ENCODE measurements around the gene CHAD. TPM values are rescaled to one million over a fixed set of nuclear protein-coding genes. Genes with fewer than 3 reads are reported as not detected.

The CHAD gene
- total and polyA plus RNA-seq, 2 of the 4 experiments (the other 2 are of a cell fraction), result 0.03 TPM; not detected in 1

- H3K36me3 ChIP-seq (ENCODE audit: control insufficient read depth, insufficient read depth, low read length), result no peaks in the 10 kb centered on the region
- BruUV-seq (replicated peaks), result no TSS peak
- ChIA-PET CTCF (interaction anchor here (0.6 kb wide), 1 partner anchor 18 kb away, joined by 4 read pairs; no protein-coding TSS in a partner anchor), POLR2A (ENCODE audit: unreplicated experiment) (no interaction called here)
- peaks cover 5% of the 10 kb centered on the region; the same call in 1 of the 2 replicates for H3K9me1 ChIP-seq (ENCODE audit: insufficient read depth, low read length)
- H2AK5ac ChIP-seq (ENCODE audit: low read depth, low read length), result no peak overlapping the region
- no peak overlapping the region for H3K23ac ChIP-seq (ENCODE audit: low read depth, low read length)
- no peaks in the 10 kb centered on the region for H3K79me1 ChIP-seq (ENCODE audit: low read depth in 1 of 2, low read length in 2 of 2)
- in situ Hi-C loops (cut with MboI; ENCODE audit: low sequenced_read_pairs), result no loop called here
- WGBS, 2 experiments (ENCODE audit: extremely low coverage in 2 of 2, insufficient read length in 1 of 2), result no CpG with 5 or more reads among the region's 2 CpGs
- H2BK20ac ChIP-seq (ENCODE audit: low read depth, low read length), result no peak overlapping the region
- no peak overlapping the region for H3K27ac ChIP-seq (ENCODE audit: insufficient read depth, low read length)
- intact Hi-C loops (cut with micrococcal nuclease), result no loop called here
- no peak overlapping the region for H3K4me3 ChIP-seq (ENCODE audit: insufficient read depth, low read depth, low read length)
- no peaks in the 10 kb centered on the region for H3K9me3 ChIP-seq (ENCODE audit: control insufficient read depth, insufficient read depth, low read length)
- no peak overlapping the region for H3K18ac ChIP-seq (ENCODE audit: low read depth, low read length)
- H2BK120ac ChIP-seq (ENCODE audit: low read depth, low read length), result no peak overlapping the region
- H4K5ac ChIP-seq (ENCODE audit: low read depth, low read length), result no peak overlapping the region
- H3K9ac ChIP-seq (ENCODE audit: low read depth, low read length), result no peak overlapping the region
- H2AK9ac ChIP-seq (replicated peaks; ENCODE audit: low read depth, low read length, poor library complexity), result no peak overlapping the region
- ATAC-seq (ENCODE audit: low read depth) (no peak), DNase-seq (no peak)
- no peak overlapping the region for H2BK15ac ChIP-seq (ENCODE audit: low read depth, low read length)
- no peaks in the 10 kb centered on the region; the same call in 1 of the 2 replicates for H3K27me3 ChIP-seq (ENCODE audit: control insufficient read depth, insufficient read depth, low read length)
- H3K4me2 ChIP-seq (ENCODE audit: low read depth, low read length), result no peak overlapping the region
- H3K4ac ChIP-seq (ENCODE audit: low read depth, low read length), result no peak overlapping the region
- TF ChIP-seq POLR2A (IDR thresholded peaks at IDR 0.05; ENCODE audit: low read depth, low read length) (no peak), MXI1 (IDR thresholded peaks at IDR 0.05; ENCODE audit: borderline replicate concordance, low read depth, low read length) (no peak), RAD21 (IDR thresholded peaks at IDR 0.05; ENCODE audit: low read length) (no peak), SMC3 (IDR thresholded peaks at IDR 0.05; ENCODE audit: low read depth, low read length) (no peak), FOS (IDR thresholded peaks at IDR 0.05; ENCODE audit: low read depth, low read length) (no peak), USF2 (IDR thresholded peaks at IDR 0.05; ENCODE audit: low read depth, low read length) (no peak), MAZ (IDR thresholded peaks at IDR 0.05; ENCODE audit: borderline replicate concordance, low read depth, low read length) (no peak), BHLHE40 (IDR thresholded peaks at IDR 0.05; ENCODE audit: low read depth, low read length) (no peak), RCOR1 (IDR thresholded peaks at IDR 0.05; ENCODE audit: insufficient replicate concordance, low read length) (no peak), CEBPB (IDR thresholded peaks at IDR 0.05; ENCODE audit: low read depth, low read length) (no peak), CHD1 (IDR thresholded peaks at IDR 0.05; ENCODE audit: low read depth, low read length) (no peak), NFE2L2 (IDR thresholded peaks at IDR 0.05; ENCODE audit: low read depth, low read length) (no peak), MAFK (IDR thresholded peaks at IDR 0.05; ENCODE audit: low read depth, low read length) (no peak)
- TF ChIP-seq, protein P1, sequence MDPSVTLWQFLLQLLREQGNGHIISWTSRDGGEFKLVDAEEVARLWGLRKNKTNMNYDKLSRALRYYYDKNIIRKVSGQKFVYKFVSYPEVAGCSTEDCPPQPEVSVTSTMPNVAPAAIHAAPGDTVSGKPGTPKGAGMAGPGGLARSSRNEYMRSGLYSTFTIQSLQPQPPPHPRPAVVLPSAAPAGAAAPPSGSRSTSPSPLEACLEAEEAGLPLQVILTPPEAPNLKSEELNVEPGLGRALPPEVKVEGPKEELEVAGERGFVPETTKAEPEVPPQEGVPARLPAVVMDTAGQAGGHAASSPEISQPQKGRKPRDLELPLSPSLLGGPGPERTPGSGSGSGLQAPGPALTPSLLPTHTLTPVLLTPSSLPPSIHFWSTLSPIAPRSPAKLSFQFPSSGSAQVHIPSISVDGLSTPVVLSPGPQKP (IDR thresholded peaks at IDR 0.05; ENCODE audit: borderline replicate concordance, low read depth, low read length), result no peak
- H3K14ac ChIP-seq (replicated peaks; ENCODE audit: low read depth, low read length), result no peak overlapping the region
- H4K8ac ChIP-seq (ENCODE audit: low read depth in 2 of 2, low read length in 2 of 2), result no peak overlapping the region
- dilution Hi-C loops (cut with HindIII; ENCODE audit: low sequenced_read_pairs, unreplicated experiment), result no loop called here
- H3K4me1 ChIP-seq (ENCODE audit: control insufficient read depth, insufficient read depth, low read length), result peaks cover 4% of the 10 kb centered on the region
- H3K56ac ChIP-seq (ENCODE audit: extremely low read depth, insufficient read depth, low read length), result no peak overlapping the region
- H2BK5ac ChIP-seq (ENCODE audit: low read depth, low read length, poor library complexity, severe bottlenecking), result no peak overlapping the region
- no peaks in the 10 kb centered on the region for H4K20me1 ChIP-seq (ENCODE audit: insufficient read depth, low read length)
- H4K91ac ChIP-seq (ENCODE audit: insufficient read depth, low read depth, low read length), result no peak overlapping the region
- H2AFZ ChIP-seq (replicated peaks; ENCODE audit: low read length, poor library complexity), result no peak overlapping the region
Observed at GRCh38 chr17:50499721-50500120, 31.0 kb upstream of the CHAD start.
